Parathyroid adenoma (tissue), 2 donors: Measurements from ENCODE around the gene ETFA.

ENCODE experiments used
- H2AFZ ChIP-seq: fragments of 300-600 bp; sonication (generic); one replicate; pipeline ENCODE4 v1.7.0; 2017; ENCODE audit warnings: antibody characterized with exemption, mild to moderate bottlenecking
- H3K27ac ChIP-seq: fragments of 300-600 bp; sonication (generic); one replicate; pipeline ENCODE4 v1.7.0; 2017
- H3K27me3 ChIP-seq: fragments of 300-600 bp; sonication (generic); one replicate; pipeline ENCODE4 v1.7.0; 2017; ENCODE audit warnings: low read length; ENCODE audit not compliant: control insufficient read depth, insufficient read depth
- H3K36me3 ChIP-seq: fragments of 300-600 bp; sonication (generic); one replicate; pipeline ENCODE4 v1.7.0; 2017; ENCODE audit warnings: low read length; ENCODE audit not compliant: control insufficient read depth, insufficient read depth
- H3K4me1 ChIP-seq: fragments of 300-600 bp; sonication (generic); one replicate; pipeline ENCODE4 v1.7.0; 2017; ENCODE audit warnings: control low read depth
- H3K4me2 ChIP-seq: fragments of 300-600 bp; sonication (generic); one replicate; pipeline ENCODE4 v1.7.0; 2017; ENCODE audit warnings: low read length
- H3K4me3 ChIP-seq: fragments of 300-600 bp; sonication (generic); one replicate; pipeline ENCODE4 v1.7.0; 2017; ENCODE audit warnings: low read depth, low read length
- H3K79me2 ChIP-seq: fragments of 300-600 bp; sonication (generic); one replicate; pipeline ENCODE4 v1.7.0; 2017; ENCODE audit warnings: control low read depth
- H3K9ac ChIP-seq: fragments of 300-600 bp; sonication (generic); one replicate; pipeline ENCODE4 v1.7.0; 2017; ENCODE audit warnings: mild to moderate bottlenecking
- H3K9me3 ChIP-seq: fragments of 300-600 bp; sonication (generic); one replicate; pipeline ENCODE4 v1.7.0; 2017; ENCODE audit warnings: low read length; ENCODE audit not compliant: control insufficient read depth
- CTCF ChIP-seq: fragments of 300-600 bp; sonication (generic); IDR thresholded peaks from one replicate; pipeline ENCODE4 v1.7.0; 2017; ENCODE audit warnings: antibody characterized with exemption, mild to moderate bottlenecking
- donor health status: primary hyperparathyroidism.

The ETFA gene

GRCh38 chr15:76187163-76187562 is 124.1 kb downstream of the ETFA start:
- H3K4me2 ChIP-seq = no peak overlapping the region
- TF ChIP-seq CTCF = no peak
- no peaks in the 10 kb centered on the region for H3K4me1 ChIP-seq
- H3K79me2 ChIP-seq = no peaks in the 10 kb centered on the region
- no peaks in the 10 kb centered on the region for H3K9me3 ChIP-seq
- no peak overlapping the region for H3K9ac ChIP-seq
- H2AFZ ChIP-seq = no peak overlapping the region
- H3K4me3 ChIP-seq = no peak overlapping the region
- no peak overlapping the region for H3K27ac ChIP-seq
- H3K36me3 ChIP-seq = no peaks in the 10 kb centered on the region
- no peaks in the 10 kb centered on the region for H3K27me3 ChIP-seq

GRCh38 chr15:76185716-76186115 is 125.6 kb downstream of the ETFA start:
- Histone ChIP-seq H3K79me2 (no peaks in the 10 kb centered on the region), H3K36me3 (no peaks in the 10 kb centered on the region), H3K9me3 (no peaks in the 10 kb centered on the region), H3K27me3 (no peaks in the 10 kb centered on the region), H2AFZ (no peak overlapping the region), H3K27ac (no peak overlapping the region), H3K4me3 (no peak overlapping the region), H3K9ac (no peak overlapping the region), H3K4me1 (no peaks in the 10 kb centered on the region), H3K4me2 (no peak overlapping the region)
- TF ChIP-seq CTCF = peak; percentile 10

GRCh38 chr15:76184650-76185035 is 126.6 kb downstream of the ETFA start:
- Histone ChIP-seq H3K4me1 (no peaks in the 10 kb centered on the region), H3K4me3 (no peak overlapping the region), H3K4me2 (no peak overlapping the region), H3K36me3 (no peaks in the 10 kb centered on the region), H3K27ac (no peak overlapping the region), H3K79me2 (no peaks in the 10 kb centered on the region), H3K9ac (no peak overlapping the region), H3K27me3 (no peaks in the 10 kb centered on the region), H3K9me3 (no peaks in the 10 kb centered on the region), H2AFZ (no peak overlapping the region)
- no peak for TF ChIP-seq CTCF

GRCh38 chr15:76183930-76184649 is 127.2 kb downstream of the ETFA start:
- H3K27me3 ChIP-seq = no peaks in the 10 kb centered on the region
- H2AFZ ChIP-seq = no peak overlapping the region
- H3K9ac ChIP-seq = no peak overlapping the region
- no peak for TF ChIP-seq CTCF
- no peak overlapping the region for H3K4me3 ChIP-seq
- no peaks in the 10 kb centered on the region for H3K79me2 ChIP-seq
- H3K4me2 ChIP-seq = no peak overlapping the region
- H3K9me3 ChIP-seq = no peaks in the 10 kb centered on the region
- H3K27ac ChIP-seq = no peak overlapping the region
- H3K4me1 ChIP-seq = no peaks in the 10 kb centered on the region
- no peaks in the 10 kb centered on the region for H3K36me3 ChIP-seq

- TF ChIP-seq CTCF = no peak
- Histone ChIP-seq H3K9ac (no peak overlapping the region), H3K4me1 (no peaks in the 10 kb centered on the region), H2AFZ (no peak overlapping the region), H3K4me3 (no peak overlapping the region), H3K79me2 (no peaks in the 10 kb centered on the region), H3K4me2 (no peak overlapping the region), H3K36me3 (no peaks in the 10 kb centered on the region), H3K27ac (no peak overlapping the region), H3K9me3 (no peaks in the 10 kb centered on the region), H3K27me3 (no peaks in the 10 kb centered on the region)
Measured at GRCh38 chr15:76181705-76182107, 129.6 kb downstream of the ETFA start.
